Keratinocyte (primary cell): ENCODE results near the gene HCK. TPM values are rescaled to one million over a fixed set of nuclear protein-coding genes. Genes with fewer than 3 reads are reported as not detected.

ENCODE experiments used
- DNase-seq: peaks from one replicate; pipeline ENCODE4 v3.0.0-alpha.2; 2011; ENCODE audit warnings: low read depth, missing footprints, low spot score
- FAIRE-seq: peaks from 2 replicates; lab custom pipeline; 2011; peaks lifted over from hg19 to GRCh38; lab: Jason Lieb, UNC
- H2AFZ ChIP-seq: 2 replicates; pipeline ENCODE4 v1.6.0; 2012; ENCODE audit warnings: low read length, control low read depth, inconsistent platforms; ENCODE audit not compliant: control insufficient read depth
- H3K27ac ChIP-seq: 2 replicates; pipeline ENCODE4 v1.5.1; 2011; ENCODE audit warnings: low read length; ENCODE audit not compliant: control insufficient read depth, insufficient read depth
- H3K27me3 ChIP-seq: 3 replicates; pipeline ENCODE4 v1.6.0; 2011; ENCODE audit warnings: low read length; ENCODE audit not compliant: control insufficient read depth, insufficient read depth; ENCODE audit errors: extremely low read depth
- H3K36me3 ChIP-seq, 2 experiments: 2 replicates in 1 of 2; 3 replicates in 1 of 2; pipeline ENCODE4 v1.5.1; 2011; ENCODE audit warnings: low read length in 2 of 2, mild to moderate bottlenecking in 1 of 2; ENCODE audit not compliant: control insufficient read depth in 2 of 2, insufficient read depth in 2 of 2; ENCODE audit errors: extremely low read depth in 1 of 2
- H3K4me1 ChIP-seq: 3 replicates; pipeline ENCODE4 v1.5.1; 2011; ENCODE audit warnings: low read length; ENCODE audit not compliant: control insufficient read depth, insufficient read depth; ENCODE audit errors: extremely low read depth
- H3K4me2 ChIP-seq: 3 replicates; pipeline ENCODE4 v1.6.0; 2011; ENCODE audit warnings: low read depth, low read length; ENCODE audit not compliant: control insufficient read depth, insufficient read depth; ENCODE audit errors: extremely low read depth
- H3K4me3 ChIP-seq, 3 experiments: fragments of 200-600 bp in 1 of 3; sonication (generic) in 1 of 3; 2 replicates in 2 of 3; 3 replicates in 1 of 3; pipeline ENCODE4 v1.5.1; 2011 to 2016; ENCODE audit warnings: low read length in 3 of 3, mild to moderate bottlenecking in 3 of 3, control low read depth in 2 of 3, inconsistent platforms in 1 of 3, low read depth in 1 of 3, mixed read lengths in 1 of 3, mixed run types in 1 of 3, moderate library complexity in 1 of 3; ENCODE audit not compliant: control insufficient read depth in 2 of 3, insufficient read depth in 2 of 3; ENCODE audit errors: extremely low read depth in 1 of 3
- H3K79me2 ChIP-seq: 2 replicates; pipeline ENCODE4 v1.6.0; 2012; ENCODE audit warnings: low read length; ENCODE audit not compliant: control insufficient read depth, insufficient read depth
- H3K9ac ChIP-seq: 3 replicates; pipeline ENCODE4 v1.6.0; 2011; ENCODE audit warnings: low read length; ENCODE audit not compliant: control insufficient read depth, insufficient read depth; ENCODE audit errors: extremely low read depth
- H3K9me1 ChIP-seq: 3 replicates; pipeline ENCODE4 v1.6.0; 2011; ENCODE audit warnings: low read length; ENCODE audit not compliant: control insufficient read depth, insufficient read depth; ENCODE audit errors: extremely low read depth
- H3K9me3 ChIP-seq: 2 replicates; pipeline ENCODE4 v1.5.1; 2012; ENCODE audit warnings: low read depth, low read length; ENCODE audit not compliant: control insufficient read depth
- H4K20me1 ChIP-seq: 3 replicates; pipeline ENCODE4 v1.6.0; 2011; ENCODE audit warnings: low read length; ENCODE audit not compliant: control insufficient read depth, insufficient read depth; ENCODE audit errors: extremely low read depth
- CTCF ChIP-seq, 3 experiments: IDR thresholded peaks in 1 of 3; conservative IDR thresholded peaks in 1 of 3; optimal IDR thresholded peaks in 1 of 3; 2 replicates in 2 of 3; 3 replicates in 1 of 3; pipeline versions ENCODE3 to v1.5.1; 2011; ENCODE audit warnings: low read length in 3 of 3, mild to moderate bottlenecking in 3 of 3, moderate library complexity in 2 of 3, control low read depth in 1 of 3, inconsistent platforms in 1 of 3; ENCODE audit not compliant: insufficient read depth in 2 of 3; ENCODE audit errors: extremely low read depth in 1 of 3
- EZH2 ChIP-seq: IDR thresholded peaks from one replicate; pipeline ENCODE4 v1.6.1; 2012; ENCODE audit warnings: inconsistent platforms, mild to moderate bottlenecking, low read length, moderate library complexity
- dilution Hi-C: fragments of 300-500 bp; cut with MboI; formaldehyde crosslinking; loops from one replicate; pipeline ENCODE4 v1.7.0; 2020; ENCODE audit warnings: low sequenced_read_pairs; ENCODE audit not compliant: extremely low pct_ligation_motif_present
- polyA plus RNA-seq, 5 experiments: library from polyadenylated mRNA; depleted of rRNA in 3 of 5; stranded (reverse) in 3 of 5; stranded (forward) in 1 of 5; unstranded in 1 of 5; fragments of >200 nt; gene quantifications; 1 replicate in 1 of 5; 2 replicates in 3 of 5; 3 replicates in 1 of 5; pipeline versions ENCODE4 v1.2.1 to v1.2.3, GENCODE V29; 2011 to 2012; ENCODE audit warnings: missing spikeins in 2 of 5, low read depth in 1 of 5, low replicate concordance in 1 of 5

The HCK gene
- polyA plus RNA-seq, 1 donor (not counting 4 experiments of a cell fraction or from before 2014, with no cell fraction given) = not detected

- Histone ChIP-seq H3K27me3 (peaks cover 24% of the 10 kb centered on the region), H4K20me1 (no peaks in the 10 kb centered on the region), H3K79me2 (no peaks in the 10 kb centered on the region), H3K4me1 (no peaks in the 10 kb centered on the region), H3K27ac (no peak overlapping the region), H3K9me3 (no peaks in the 10 kb centered on the region), H3K4me2 (no peak overlapping the region), H3K9me1 (no peaks in the 10 kb centered on the region), H3K4me3 (no peak overlapping the region), H2AFZ (no peak overlapping the region), H3K36me3 (no peaks in the 10 kb centered on the region), H3K9ac (no peak overlapping the region)
- TF ChIP-seq CTCF (optimal IDR thresholded peaks at IDR 0.05 in 1 of 3, IDR thresholded peaks at IDR 0.05 in 1 of 3, conservative IDR thresholded peaks at IDR 0.05 in 1 of 3; ENCODE audit: extremely low read depth in 1 of 3, insufficient read depth in 2 of 3, low read length in 3 of 3) (no peak), EZH2 (no peak)
- dilution Hi-C loops = no loop called here
- DNase-seq (no peak), FAIRE-seq (no peak)
Measured at GRCh38 chr20:32028647-32029372, 23.2 kb upstream of the HCK start.

- Histone ChIP-seq H4K20me1 (no peaks in the 10 kb centered on the region), H3K36me3 (no peaks in the 10 kb centered on the region), H3K27ac (no peak overlapping the region), H3K4me1 (no peaks in the 10 kb centered on the region), H3K4me2 (no peak overlapping the region), H3K4me3 (no peak overlapping the region), H2AFZ (no peak overlapping the region), H3K79me2 (no peaks in the 10 kb centered on the region), H3K9me1 (no peaks in the 10 kb centered on the region), H3K9me3 (no peaks in the 10 kb centered on the region), H3K27me3 (peaks cover 31% of the 10 kb centered on the region), H3K9ac (no peak overlapping the region)
- no peak for FAIRE-seq
- TF ChIP-seq CTCF (optimal IDR thresholded peaks at IDR 0.05 in 1 of 3, IDR thresholded peaks at IDR 0.05 in 1 of 3, conservative IDR thresholded peaks at IDR 0.05 in 1 of 3; ENCODE audit: extremely low read depth in 1 of 3, insufficient read depth in 2 of 3, low read length in 3 of 3) = no peak
- TF ChIP-seq EZH2 = no peak
- DNase-seq = no peak
- dilution Hi-C loops = no loop called here
Measured at GRCh38 chr20:32029561-32029960, 22.5 kb upstream of the HCK start.
